Kidney (tissue), 14 donors: Measurements from ENCODE around the gene ZKSCAN8. TPM values are rescaled to one million over a fixed set of nuclear protein-coding genes. Genes with fewer than 3 reads are reported as not detected.

Source experiments
- DNase-seq, 5 donors: peaks; one replicate each; pipeline ENCODE4 v3.0.0-alpha.2; 2013 to 2020
- FAIRE-seq: peaks from 2 replicates; lab custom pipeline; 2012; peaks lifted over from hg19 to GRCh38; lab: Jason Lieb, UNC
- H3K27ac ChIP-seq, 2 donors: one replicate each; pipeline ENCODE4 v1.7.0; 2013; ENCODE audit warnings: low read depth in 2 of 2, low read length in 2 of 2, inconsistent platforms in 1 of 2
- H3K27me3 ChIP-seq: one replicate; pipeline ENCODE4 v1.7.1; 2013; ENCODE audit warnings: low read length, inconsistent platforms; ENCODE audit not compliant: control insufficient read depth, insufficient read depth
- H3K36me3 ChIP-seq, 3 donors: one replicate each; pipeline versions ENCODE4 v1.7.0 to v1.7.1; 2013; ENCODE audit warnings: low read length in 3 of 3, control low read depth in 1 of 3, inconsistent platforms in 1 of 3; ENCODE audit not compliant: insufficient read depth in 3 of 3, control insufficient read depth in 2 of 3
- H3K4me1 ChIP-seq, 3 donors: one replicate each; pipeline versions ENCODE4 v1.7.0 to v1.7.1; 2013; ENCODE audit warnings: low read length in 3 of 3, inconsistent platforms in 1 of 3, low read depth in 1 of 3; ENCODE audit not compliant: control insufficient read depth in 2 of 3, insufficient read depth in 2 of 3
- H3K4me3 ChIP-seq, 3 donors: one replicate each; pipeline versions ENCODE4 v1.7.0 to v1.8.1; 2013; ENCODE audit warnings: low read length in 3 of 3, control low read depth in 1 of 3, inconsistent platforms in 1 of 3
- H3K9ac ChIP-seq, 3 donors: one replicate each; pipeline versions ENCODE4 v1.7.0 to v1.7.1; 2013; ENCODE audit warnings: low read length in 3 of 3, control low read depth in 1 of 3, inconsistent platforms in 1 of 3
- H3K9me3 ChIP-seq, 3 donors: one replicate each; pipeline versions ENCODE4 v1.7.0 to v1.7.1; 2013; ENCODE audit warnings: low read length in 3 of 3, control low read depth in 1 of 3, inconsistent platforms in 1 of 3; ENCODE audit not compliant: control insufficient read depth in 2 of 3, insufficient read depth in 1 of 3
- intact Hi-C: fragments of 100-400 bp; cut with DNase I; formaldehyde crosslinking; loops from one replicate; pipeline ENCODE4 v1.11.1; 2022
- polyA plus RNA-seq: library from polyadenylated mRNA; stranded (reverse); fragments of 350-450 nt; fragmentation: Illumina TruSeq; extraction: RNeasy Lipid Tissue Mini Kit (QIAGEN cat#74804); gene quantifications from one replicate; pipeline ENCODE4 v1.2.3, GENCODE V29; 2014; ENCODE audit warnings: low read depth, low replicate concordance; ENCODE audit not compliant: insufficient read depth
- total RNA-seq: library from RNA; stranded (reverse); fragmentation: NEBNext Ultra II Directional; extraction: Animal tissue kit (Norgen Biotek cat#: 25700); gene quantifications from one replicate; pipeline ENCODE4 v1.2.1, GENCODE V29; 2021
- TF ChIP-seq, protein P1 (sequence below): IDR thresholded peaks from 3 replicates; pipeline ENCODE4 v1.5.1; 2012; ENCODE audit warnings: mild to moderate bottlenecking, moderate library complexity, borderline replicate concordance; ENCODE audit not compliant: insufficient read depth; ENCODE audit errors: extremely low read depth
- donor health status: control.
- donor health status: control.
- donor health status: control.
- donor health status: control.
- donor health status: control.
- donor health status: DM: yes; HTN: yes; CAD: no.
- donor health status: Normal renal cell carcinoma (clear cell type).

Gene ZKSCAN8
- total and polyA plus RNA-seq, 2 donors from 2014 or later = 3.5 to 26.4 TPM

DNA sequence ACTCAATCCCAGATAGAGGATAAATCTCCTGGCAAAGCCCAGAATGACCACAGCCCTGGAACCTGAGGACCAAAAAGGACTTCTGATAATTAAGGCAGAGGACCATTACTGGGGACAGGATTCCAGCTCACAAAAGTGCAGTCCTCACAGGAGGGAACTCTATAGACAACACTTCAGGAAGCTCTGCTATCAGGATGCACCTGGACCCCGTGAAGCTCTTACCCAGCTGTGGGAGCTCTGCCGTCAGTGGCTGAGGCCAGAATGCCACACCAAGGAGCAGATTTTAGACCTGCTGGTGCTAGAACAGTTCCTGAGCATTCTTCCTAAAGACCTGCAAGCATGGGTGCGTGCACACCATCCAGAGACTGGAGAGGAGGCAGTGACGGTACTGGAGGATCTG is 16.3 kb upstream of the ZKSCAN8 start:
- Histone ChIP-seq H3K4me1 (peaks cover 0 to 6% (median 5%) of the 10 kb centered on the region in 3 donors), H3K27me3 (no peaks in the 10 kb centered on the region), H3K9me3 (no peaks in the 10 kb centered on the region), H3K4me3 (peak overlapping the region in 1 of 3 donors; percentile 95), H3K27ac (no peak overlapping the region), H3K9ac (no peak overlapping the region), H3K36me3 (peaks cover 0 to 30% (median 7%) of the 10 kb centered on the region in 3 donors)
- TF ChIP-seq, protein P1, sequence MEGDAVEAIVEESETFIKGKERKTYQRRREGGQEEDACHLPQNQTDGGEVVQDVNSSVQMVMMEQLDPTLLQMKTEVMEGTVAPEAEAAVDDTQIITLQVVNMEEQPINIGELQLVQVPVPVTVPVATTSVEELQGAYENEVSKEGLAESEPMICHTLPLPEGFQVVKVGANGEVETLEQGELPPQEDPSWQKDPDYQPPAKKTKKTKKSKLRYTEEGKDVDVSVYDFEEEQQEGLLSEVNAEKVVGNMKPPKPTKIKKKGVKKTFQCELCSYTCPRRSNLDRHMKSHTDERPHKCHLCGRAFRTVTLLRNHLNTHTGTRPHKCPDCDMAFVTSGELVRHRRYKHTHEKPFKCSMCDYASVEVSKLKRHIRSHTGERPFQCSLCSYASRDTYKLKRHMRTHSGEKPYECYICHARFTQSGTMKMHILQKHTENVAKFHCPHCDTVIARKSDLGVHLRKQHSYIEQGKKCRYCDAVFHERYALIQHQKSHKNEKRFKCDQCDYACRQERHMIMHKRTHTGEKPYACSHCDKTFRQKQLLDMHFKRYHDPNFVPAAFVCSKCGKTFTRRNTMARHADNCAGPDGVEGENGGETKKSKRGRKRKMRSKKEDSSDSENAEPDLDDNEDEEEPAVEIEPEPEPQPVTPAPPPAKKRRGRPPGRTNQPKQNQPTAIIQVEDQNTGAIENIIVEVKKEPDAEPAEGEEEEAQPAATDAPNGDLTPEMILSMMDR = no peak
- DNase-seq (no peak), FAIRE-seq (no peak)
- intact Hi-C loops = no loop called here

DNA sequence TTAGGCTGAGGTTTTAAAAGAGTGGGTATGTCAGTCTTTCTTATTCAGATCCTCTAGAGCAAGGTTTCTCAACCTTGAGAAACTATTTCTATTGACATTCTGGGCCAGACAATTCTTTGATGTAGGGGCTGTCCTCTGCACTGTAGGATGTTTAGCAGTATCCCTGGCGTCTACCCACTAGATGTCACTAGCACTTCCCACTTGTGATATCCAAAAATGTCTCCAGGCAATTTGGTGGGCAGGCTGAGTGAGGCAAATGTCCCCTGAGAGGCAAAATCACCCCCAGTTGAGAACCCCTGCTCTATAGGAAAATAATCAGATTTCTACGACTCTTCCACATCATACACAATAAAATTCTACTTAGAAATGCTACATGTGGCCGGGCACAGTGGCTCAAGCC is 7.7 kb upstream of the ZKSCAN8 start:
- FAIRE-seq = no peak

DNA sequence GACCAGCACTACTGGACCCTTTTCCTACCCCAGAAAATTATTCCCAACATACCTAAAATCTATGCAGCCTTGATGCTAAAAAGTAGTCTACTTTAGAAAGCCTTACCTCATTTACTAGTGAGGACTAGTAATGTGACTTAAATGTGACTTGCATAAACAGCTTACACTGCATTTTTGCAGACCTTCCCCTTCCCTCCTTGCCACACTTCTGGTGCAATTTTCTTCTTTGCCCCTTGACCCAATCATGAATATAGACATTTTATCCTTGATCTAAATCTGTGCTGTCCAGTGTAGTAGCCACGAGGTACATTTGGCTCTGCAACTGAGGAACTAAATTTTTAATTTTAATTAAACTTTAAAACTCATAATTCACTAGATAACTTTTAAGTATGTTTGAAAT is 7.0 kb upstream of the ZKSCAN8 start:
- FAIRE-seq (no peak), DNase-seq (no peak)
- intact Hi-C loops = no loop called here
- TF ChIP-seq, protein P1 = no peak
- Histone ChIP-seq H3K27ac (no peak overlapping the region), H3K4me1 (peaks cover 0 to 8% (median 0%) of the 10 kb centered on the region in 3 donors), H3K36me3 (peaks cover 0 to 8% (median 0%) of the 10 kb centered on the region in 3 donors), H3K4me3 (no peak overlapping the region), H3K9me3 (no peaks in the 10 kb centered on the region), H3K9ac (no peak overlapping the region), H3K27me3 (no peaks in the 10 kb centered on the region)

More for the DNA sequence above, 7.7 kb upstream of the ZKSCAN8 start:
- intact Hi-C loops = no loop called here
- peak in 3 of 5 donors; percentile 10 to 60 (median 21) for DNase-seq
- H3K9me3 ChIP-seq = no peaks in the 10 kb centered on the region
- H3K9ac ChIP-seq = no peak overlapping the region
- TF ChIP-seq, protein P1 = peak; percentile 12
- H3K4me3 ChIP-seq = no peak overlapping the region
- H3K4me1 ChIP-seq = peaks cover 0 to 8% (median 0%) of the 10 kb centered on the region in 3 donors
- no peak overlapping the region for H3K27ac ChIP-seq
- H3K27me3 ChIP-seq = no peaks in the 10 kb centered on the region
- peaks cover 0 to 15% (median 0%) of the 10 kb centered on the region in 3 donors for H3K36me3 ChIP-seq

DNA sequence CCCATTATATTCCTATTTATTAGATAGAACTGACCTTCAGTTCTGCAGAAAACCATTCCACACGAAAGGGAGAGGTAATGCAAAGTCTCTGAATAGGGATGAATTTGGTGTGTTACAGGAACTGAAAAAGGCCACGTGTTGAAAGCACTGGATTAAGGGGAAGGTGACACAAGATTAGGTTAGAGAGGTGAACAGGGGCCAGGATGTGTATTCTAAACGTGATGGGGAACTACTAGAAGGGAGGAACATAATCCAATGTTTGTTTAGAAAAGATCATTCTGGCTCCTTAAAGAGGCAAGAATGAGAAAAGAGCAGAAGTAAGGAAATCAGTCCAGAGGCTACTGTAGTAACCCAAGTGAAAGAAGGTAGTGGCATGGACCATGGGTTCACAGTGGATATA is 6.3 kb upstream of the ZKSCAN8 start:
- intact Hi-C loops = no loop called here
- peak overlapping the region in 1 of 3 donors; percentile 97 for H3K4me3 ChIP-seq

More for the DNA sequence above, 6.3 kb upstream of the ZKSCAN8 start:
- TF ChIP-seq, protein P1 = no peak
- FAIRE-seq (no peak), DNase-seq (no peak)
- Histone ChIP-seq H3K27ac (no peak overlapping the region), H3K36me3 (peaks cover 0 to 1% (median 0%) of the 10 kb centered on the region in 3 donors), H3K4me1 (peaks cover 0 to 8% (median 0%) of the 10 kb centered on the region in 3 donors), H3K27me3 (no peaks in the 10 kb centered on the region), H3K9ac (peak overlapping the region in 1 of 3 donors; percentile 23), H3K9me3 (no peaks in the 10 kb centered on the region)
